ENCODE data around the gene HEYL.

The HEYL gene

DNA sequence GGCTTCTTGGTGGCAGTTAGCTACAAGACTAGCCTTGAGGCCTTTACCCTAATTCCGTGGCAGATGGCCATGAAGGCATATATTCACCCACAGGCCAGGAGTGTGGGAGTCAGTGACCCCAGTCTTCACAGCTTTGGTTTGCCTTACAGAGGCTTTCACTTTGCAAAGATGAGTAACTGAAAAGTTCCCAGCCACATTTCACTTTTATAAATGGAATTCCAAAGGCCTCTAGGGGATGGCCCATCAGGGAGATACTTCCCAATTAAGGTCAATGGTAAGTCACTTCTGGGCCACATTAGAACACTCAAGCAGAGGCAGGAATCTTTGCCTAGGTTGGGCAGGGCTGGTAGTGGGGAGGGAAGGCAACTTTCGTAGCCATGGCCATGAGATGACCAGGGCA is 13.1 kb upstream of the HEYL start:
- TF ChIP-seq CTCF (IDR thresholded peaks at IDR 0.05; ENCODE audit: low read depth, low read length), result no peak
- TF ChIP-seq EZH2phosphoT487 (IDR thresholded peaks at IDR 0.05; ENCODE audit: low read depth), result no peak
- H3K27me3 ChIP-seq (ENCODE audit: low read depth, low read length), result no peaks in the 10 kb centered on the region
- no peak overlapping the region for H3K4me2 ChIP-seq (ENCODE audit: low read length)
- no peak overlapping the region for H3K27ac ChIP-seq (ENCODE audit: low read length)
- H2AFZ ChIP-seq (ENCODE audit: low read depth, low read length), result no peak overlapping the region
- H3K4me1 ChIP-seq (ENCODE audit: low read length), result peaks cover 4% of the 10 kb centered on the region
- no peaks in the 10 kb centered on the region for H3K9me3 ChIP-seq (ENCODE audit: insufficient read depth, low read length)
- H3K4me3 ChIP-seq (ENCODE audit: low read length), result no peak overlapping the region
- no peaks in the 10 kb centered on the region for H3K79me2 ChIP-seq (ENCODE audit: low read length)
- no peaks in the 10 kb centered on the region for H3K36me3 ChIP-seq (replicated peaks; ENCODE audit: low read depth, low read length)
- H4K20me1 ChIP-seq (ENCODE audit: insufficient read depth, low read length), result no peaks in the 10 kb centered on the region
- no peak overlapping the region for H3K9ac ChIP-seq (ENCODE audit: low read length)

- no peaks in the 10 kb centered on the region for H3K9me3 ChIP-seq (ENCODE audit: insufficient read depth, low read length)
- no peaks in the 10 kb centered on the region for H3K79me2 ChIP-seq (ENCODE audit: low read length)
- no peak overlapping the region for H3K27ac ChIP-seq (ENCODE audit: low read length)
- TF ChIP-seq EZH2phosphoT487 (IDR thresholded peaks at IDR 0.05; ENCODE audit: low read depth) (no peak), CTCF (IDR thresholded peaks at IDR 0.05; ENCODE audit: low read depth, low read length) (no peak)
- H2AFZ ChIP-seq (ENCODE audit: low read depth, low read length), result no peak overlapping the region
- peaks cover 2% of the 10 kb centered on the region; the same call in 1 of the 2 replicates for H3K4me1 ChIP-seq (ENCODE audit: low read length)
- no peaks in the 10 kb centered on the region for H3K36me3 ChIP-seq (replicated peaks; ENCODE audit: low read depth, low read length)
- no peak overlapping the region for H3K4me3 ChIP-seq (ENCODE audit: low read length)
- no peak overlapping the region for H3K4me2 ChIP-seq (ENCODE audit: low read length)
- H3K27me3 ChIP-seq (ENCODE audit: low read depth, low read length), result no peaks in the 10 kb centered on the region
- no peak overlapping the region for H3K9ac ChIP-seq (ENCODE audit: low read length)
- H4K20me1 ChIP-seq (ENCODE audit: insufficient read depth, low read length), result no peaks in the 10 kb centered on the region
Observed at GRCh38 chr1:39652105-39652504, 12.7 kb upstream of the HEYL start.

GRCh38 chr1:39650431-39650830 is 11.0 kb upstream of the HEYL start:
- no peaks in the 10 kb centered on the region for H3K79me2 ChIP-seq (ENCODE audit: low read length)
- no peak overlapping the region for H3K9ac ChIP-seq (ENCODE audit: low read length)
- H3K4me2 ChIP-seq (ENCODE audit: low read length), result no peak overlapping the region
- peaks cover 2% of the 10 kb centered on the region; the same call in 1 of the 2 replicates for H3K4me1 ChIP-seq (ENCODE audit: low read length)
- H3K9me3 ChIP-seq (ENCODE audit: insufficient read depth, low read length), result no peaks in the 10 kb centered on the region
- no peaks in the 10 kb centered on the region for H4K20me1 ChIP-seq (ENCODE audit: insufficient read depth, low read length)
- H2AFZ ChIP-seq (ENCODE audit: low read depth, low read length), result no peak overlapping the region
- no peaks in the 10 kb centered on the region for H3K36me3 ChIP-seq (replicated peaks; ENCODE audit: low read depth, low read length)
- TF ChIP-seq EZH2phosphoT487 (IDR thresholded peaks at IDR 0.05; ENCODE audit: low read depth) (no peak), CTCF (IDR thresholded peaks at IDR 0.05; ENCODE audit: low read depth, low read length) (no peak)
- no peaks in the 10 kb centered on the region for H3K27me3 ChIP-seq (ENCODE audit: low read depth, low read length)
- no peak overlapping the region for H3K27ac ChIP-seq (ENCODE audit: low read length)
- H3K4me3 ChIP-seq (ENCODE audit: low read length), result no peak overlapping the region

GRCh38 chr1:39649636-39650185 is 10.3 kb upstream of the HEYL start:
- no peaks in the 10 kb centered on the region for H3K27me3 ChIP-seq (ENCODE audit: low read depth, low read length)
- TF ChIP-seq EZH2phosphoT487 (IDR thresholded peaks at IDR 0.05; ENCODE audit: low read depth) (no peak), CTCF (IDR thresholded peaks at IDR 0.05; ENCODE audit: low read depth, low read length) (no peak)
- H3K36me3 ChIP-seq (replicated peaks; ENCODE audit: low read depth, low read length), result no peaks in the 10 kb centered on the region
- no peaks in the 10 kb centered on the region for H3K79me2 ChIP-seq (ENCODE audit: low read length)
- H3K4me1 ChIP-seq (ENCODE audit: low read length), result peaks cover 2% of the 10 kb centered on the region; the same call in 1 of the 2 replicates
- H3K27ac ChIP-seq (ENCODE audit: low read length), result no peak overlapping the region
- no peaks in the 10 kb centered on the region for H4K20me1 ChIP-seq (ENCODE audit: insufficient read depth, low read length)
- no peak overlapping the region for H3K4me3 ChIP-seq (ENCODE audit: low read length)
- H2AFZ ChIP-seq (ENCODE audit: low read depth, low read length), result no peak overlapping the region
- H3K9me3 ChIP-seq (ENCODE audit: insufficient read depth, low read length), result no peaks in the 10 kb centered on the region
- no peak overlapping the region for H3K4me2 ChIP-seq (ENCODE audit: low read length)
- H3K9ac ChIP-seq (ENCODE audit: low read length), result no peak overlapping the region
